NCI-H526 treated with DMSO at 0.1 percent for 48 hours (cell line): ENCODE data around the gene ACVR1.
"Not testable (repeated sequence)": the region's sequence is repeated elsewhere in the genome, so short reads cannot be mapped to it uniquely, and the experiment has no call there.

ENCODE experiments used
- DNase-seq: peaks from one replicate; lab custom pipeline; 2025; lab: John Stamatoyannopoulos, UW

Gene ACVR1

GRCh38 chr2:157757500-157757899 is 118.6 kb downstream of the ACVR1 start:
- DNase-seq, result no peak

- not testable (repeated sequence) for DNase-seq
These were observed 119.7 kb downstream of the ACVR1 start for GRCh38 chr2:157756447-157756846.

- DNase-seq, result no peak
These were observed 124.6 kb downstream of the ACVR1 start for GRCh38 chr2:157751462-157752058.

- no peak for DNase-seq
These were observed 126.4 kb downstream of the ACVR1 start for GRCh38 chr2:157749684-157750083.

- no peak for DNase-seq
These were observed 127.6 kb downstream of the ACVR1 start for GRCh38 chr2:157748371-157749142.

GRCh38 chr2:157747695-157748370 is 128.3 kb downstream of the ACVR1 start:
- no peak for DNase-seq

GRCh38 chr2:157747280-157747679 is 128.8 kb downstream of the ACVR1 start:
- no peak for DNase-seq

GRCh38 chr2:157746234-157746950 is 129.7 kb downstream of the ACVR1 start:
- no peak for DNase-seq

GRCh38 chr2:157744571-157745076 is 131.5 kb downstream of the ACVR1 start:
- no peak for DNase-seq

- no peak for DNase-seq
These were observed 133.1 kb downstream of the ACVR1 start for GRCh38 chr2:157743051-157743450.

GRCh38 chr2:157741819-157742484 is 134.2 kb downstream of the ACVR1 start:
- no peak for DNase-seq

GRCh38 chr2:157737656-157738055 is 138.5 kb downstream of the ACVR1 start:
- DNase-seq, result no peak

- DNase-seq, result no peak
These were observed 140.6 kb downstream of the ACVR1 start for GRCh38 chr2:157735532-157735931.

GRCh38 chr2:157733263-157733662 is 142.9 kb downstream of the ACVR1 start:
- DNase-seq, result no peak

GRCh38 chr2:157732596-157732995 is 143.5 kb downstream of the ACVR1 start:
- no peak for DNase-seq

- no peak for DNase-seq
These were observed 148.4 kb downstream of the ACVR1 start for GRCh38 chr2:157727693-157728092.

GRCh38 chr2:157726946-157727345 is 149.2 kb downstream of the ACVR1 start:
- no peak for DNase-seq

GRCh38 chr2:157725846-157726245 is 150.3 kb downstream of the ACVR1 start:
- DNase-seq, result no peak

- no peak for DNase-seq
These were observed 153.4 kb downstream of the ACVR1 start for GRCh38 chr2:157722580-157723234.

GRCh38 chr2:157720504-157720903 is 155.6 kb downstream of the ACVR1 start:
- DNase-seq, result no peak

- DNase-seq, result not testable (repeated sequence)
These were observed 171.5 kb downstream of the ACVR1 start for GRCh38 chr2:157704653-157705052.
